Lung (tissue), 16 donors: ENCODE data around the gene TAF11L5. TPM values are rescaled to one million over a fixed set of nuclear protein-coding genes. Genes with fewer than 3 reads are reported as not detected.
"Not testable (repeated sequence)": the region's sequence is repeated elsewhere in the genome, so short reads cannot be mapped to it uniquely, and the experiment has no call there.

ENCODE experiments used
- ATAC-seq: fragments of 200-7000 bp; cut with Tn5 transposase; one replicate; pipeline ENCODE4 v1.9.1; 2020; ENCODE audit warnings: moderate number of reproducible peaks; ENCODE audit not compliant: insufficient read depth, low FRiP score
- DNase-seq, 3 donors: peaks; one replicate each; pipeline ENCODE4 v3.0.0-alpha.2; 2013 to 2017
- H3K27ac ChIP-seq, 2 donors: one replicate each; pipeline ENCODE4 v1.5.1; 2013; ENCODE audit warnings: mild to moderate bottlenecking in 2 of 2, moderate library complexity in 2 of 2, control low read depth in 1 of 2, inconsistent platforms in 1 of 2, low read depth in 1 of 2, low read length in 1 of 2
- H3K27me3 ChIP-seq, 3 donors: one replicate each; pipeline ENCODE4 v1.5.1; 2013; ENCODE audit warnings: low read length in 2 of 3; ENCODE audit not compliant: control insufficient read depth in 3 of 3, insufficient read depth in 3 of 3
- H3K36me3 ChIP-seq, 4 donors: one replicate each; pipeline ENCODE4 v1.5.1; 2013; ENCODE audit warnings: low read length in 4 of 4, mild to moderate bottlenecking in 1 of 4, moderate library complexity in 1 of 4; ENCODE audit not compliant: control insufficient read depth in 4 of 4, insufficient read depth in 4 of 4
- H3K4me1 ChIP-seq, 5 donors: one replicate each; pipeline ENCODE4 v1.5.1; 2013; ENCODE audit warnings: low read length in 5 of 5, mild to moderate bottlenecking in 2 of 5, moderate library complexity in 1 of 5; ENCODE audit not compliant: control insufficient read depth in 5 of 5, insufficient read depth in 5 of 5
- H3K4me3 ChIP-seq: one replicate; pipeline ENCODE4 v1.5.1; 2013; ENCODE audit warnings: mild to moderate bottlenecking, control low read depth, moderate library complexity
- H3K9ac ChIP-seq, 2 donors: one replicate each; pipeline ENCODE4 v1.5.1; 2013; ENCODE audit warnings: low read length in 2 of 2, control low read depth in 1 of 2; ENCODE audit not compliant: insufficient read depth in 1 of 2
- H3K9me3 ChIP-seq, 4 donors: one replicate each; pipeline ENCODE4 v1.5.1; 2013; ENCODE audit warnings: low read length in 3 of 4, mild to moderate bottlenecking in 1 of 4, moderate library complexity in 1 of 4; ENCODE audit not compliant: control insufficient read depth in 4 of 4, insufficient read depth in 3 of 4
- WGBS, 2 donors: extraction: QIAGEN DNeasy Blood & Tissue Kit; methylation state at CpG; one replicate each; pipeline ENCODE4 v1.1.7; 2013; 5-methylcytosine and 5-hydroxymethylcytosine counted together
- long read RNA-seq, 5 donors: transcript quantifications; one replicate each; lab custom pipeline, GENCODE V29; 2026
- polyA plus RNA-seq, 2 donors: library from polyadenylated mRNA; stranded (reverse); fragments of 200-250 nt; gene quantifications; one replicate each; pipeline ENCODE4 v1.2.1, GENCODE V29; 2013
- total RNA-seq, 2 donors: library from RNA; depleted of rRNA in 1 of 2; stranded (reverse); fragments of >200 nt in 1 of 2; gene quantifications; one replicate each; pipeline ENCODE4 v1.2.1, GENCODE V29; 2014 to 2021
- TF ChIP-seq, protein P1 (sequence below): IDR thresholded peaks from 2 replicates; pipeline ENCODE4 v1.5.1; 2012; ENCODE audit warnings: mild to moderate bottlenecking; ENCODE audit errors: control extremely low read depth, extremely low read depth
- donor health status: control.
- donor health status: control.
- donor health status: Bipolar disorder and iron deficiency.
- donor health status: healthy.
- donor health status: DM: yes; HTN: yes; CAD: no.

Gene TAF11L5
- total RNA-seq (not detected), polyA plus RNA-seq (not detected)
- long read RNA-seq, donor 1, result 0 reads
- long read RNA-seq, donor 2, result 0 reads
- long read RNA-seq, donor 3, result 0 reads
- long read RNA-seq, donor 4, result 0 reads
- long read RNA-seq, donor 5, result 0 reads

DNA sequence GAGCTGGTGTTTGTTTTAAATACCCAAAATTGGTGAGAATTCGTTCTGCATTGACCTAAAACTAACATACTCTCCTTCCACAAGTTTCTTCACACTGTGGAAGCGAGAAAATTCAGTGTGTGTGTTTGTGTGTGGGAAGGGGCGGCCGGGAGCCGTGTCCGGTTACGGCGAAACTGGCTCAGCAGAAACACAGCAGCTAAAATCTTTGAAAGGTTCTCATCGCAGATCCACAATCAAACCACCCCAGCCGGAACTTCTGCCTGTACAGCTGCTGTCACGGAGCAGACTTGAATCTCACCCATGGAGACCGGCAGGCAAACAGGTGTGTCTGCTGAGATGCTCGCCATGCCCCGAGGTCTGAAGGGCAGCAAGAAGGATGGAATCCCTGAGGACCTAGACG, at the start of gene TAF11L5:
TAF11L5 (plus strand) TSS at position 301 of the 400 bp plus-strand sequence.
- H3K9me3 ChIP-seq, H3K27ac ChIP-seq, H3K4me1 ChIP-seq, H3K27me3 ChIP-seq, H3K36me3 ChIP-seq, ATAC-seq, H3K4me3 ChIP-seq, DNase-seq, H3K9ac ChIP-seq: not testable (repeated sequence)
- no CpG with 5 or more reads among the region's 15 CpGs for WGBS, 2 donors

DNA sequence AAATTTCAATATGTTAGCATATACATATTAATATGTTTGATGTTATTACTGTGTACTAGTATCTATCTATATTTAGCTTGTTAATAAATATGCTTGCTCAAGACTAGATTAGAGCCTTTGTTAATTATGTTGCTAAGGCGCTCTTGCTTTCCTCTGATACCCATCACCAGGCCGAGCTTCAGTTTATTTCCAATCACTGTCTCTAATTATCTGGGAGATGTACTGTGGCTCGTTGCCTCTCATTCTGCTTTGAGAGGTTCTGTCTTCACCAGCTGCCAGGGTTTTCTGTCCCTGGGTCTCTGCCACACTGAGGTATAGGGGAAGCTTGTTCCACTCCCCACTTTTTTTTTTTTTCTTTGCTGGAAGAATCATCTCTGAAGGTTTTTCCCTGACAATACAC, 48.0 kb upstream of the TAF11L5 start:
- Histone ChIP-seq H3K4me1 (no peaks in the 10 kb centered on the region), H3K27ac (no peak overlapping the region), H3K27me3 (no peaks in the 10 kb centered on the region), H3K9ac (no peak overlapping the region), H3K4me3 (no peak overlapping the region), H3K36me3 (no peaks in the 10 kb centered on the region), H3K9me3 (no peaks in the 10 kb centered on the region)
- no peak for ATAC-seq
- TF ChIP-seq, protein P1, sequence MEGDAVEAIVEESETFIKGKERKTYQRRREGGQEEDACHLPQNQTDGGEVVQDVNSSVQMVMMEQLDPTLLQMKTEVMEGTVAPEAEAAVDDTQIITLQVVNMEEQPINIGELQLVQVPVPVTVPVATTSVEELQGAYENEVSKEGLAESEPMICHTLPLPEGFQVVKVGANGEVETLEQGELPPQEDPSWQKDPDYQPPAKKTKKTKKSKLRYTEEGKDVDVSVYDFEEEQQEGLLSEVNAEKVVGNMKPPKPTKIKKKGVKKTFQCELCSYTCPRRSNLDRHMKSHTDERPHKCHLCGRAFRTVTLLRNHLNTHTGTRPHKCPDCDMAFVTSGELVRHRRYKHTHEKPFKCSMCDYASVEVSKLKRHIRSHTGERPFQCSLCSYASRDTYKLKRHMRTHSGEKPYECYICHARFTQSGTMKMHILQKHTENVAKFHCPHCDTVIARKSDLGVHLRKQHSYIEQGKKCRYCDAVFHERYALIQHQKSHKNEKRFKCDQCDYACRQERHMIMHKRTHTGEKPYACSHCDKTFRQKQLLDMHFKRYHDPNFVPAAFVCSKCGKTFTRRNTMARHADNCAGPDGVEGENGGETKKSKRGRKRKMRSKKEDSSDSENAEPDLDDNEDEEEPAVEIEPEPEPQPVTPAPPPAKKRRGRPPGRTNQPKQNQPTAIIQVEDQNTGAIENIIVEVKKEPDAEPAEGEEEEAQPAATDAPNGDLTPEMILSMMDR, result no peak
- 73 to 94% methylated on average over 3 of the region's 3 CpGs for WGBS, 2 donors
- no peak for DNase-seq

DNA sequence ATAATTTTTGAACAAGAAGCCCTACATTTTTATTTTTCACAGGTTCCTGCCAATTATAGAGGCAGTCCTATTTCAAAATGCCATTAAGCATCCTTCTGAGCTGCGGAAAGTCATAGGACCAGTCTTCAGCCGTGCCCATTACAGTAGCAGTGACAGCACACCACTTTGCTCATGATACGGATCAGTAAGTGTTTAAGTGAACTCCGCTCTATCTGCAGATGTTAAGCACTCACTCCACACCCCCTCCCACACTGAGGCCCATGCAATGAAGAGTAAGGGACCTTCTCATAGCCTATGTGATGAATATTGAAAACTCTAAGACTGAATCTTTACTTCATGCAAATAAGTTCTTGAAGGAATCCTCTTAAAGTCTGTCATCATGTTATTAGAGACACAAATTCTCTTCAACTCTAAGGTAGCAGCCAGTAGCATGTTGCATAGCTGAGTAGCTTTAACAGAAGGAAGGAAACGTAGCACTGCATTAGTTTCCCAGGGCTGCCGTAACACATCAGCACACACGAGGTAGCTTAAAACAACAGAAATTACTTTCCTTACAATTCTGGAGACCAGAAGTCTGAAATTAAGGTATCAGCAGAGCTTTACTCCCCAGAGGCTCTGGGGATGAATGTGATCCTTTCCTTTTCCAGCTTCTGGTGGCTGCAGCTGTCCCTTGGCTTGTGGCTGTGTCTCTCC, 47.3 kb upstream of the TAF11L5 start:
- TF ChIP-seq, protein P1, result no peak
- no peak overlapping the region for H3K27ac ChIP-seq
- no peak for ATAC-seq
- 70 to 83% methylated on average over 7 of the region's 7 CpGs for WGBS, 2 donors
- no peak overlapping the region for H3K4me3 ChIP-seq
- H3K4me1 ChIP-seq, result no peaks in the 10 kb centered on the region
- no peaks in the 10 kb centered on the region for H3K9me3 ChIP-seq
- no peaks in the 10 kb centered on the region for H3K27me3 ChIP-seq
- H3K9ac ChIP-seq, result no peak overlapping the region
- no peak for DNase-seq
- H3K36me3 ChIP-seq, result no peaks in the 10 kb centered on the region

DNA sequence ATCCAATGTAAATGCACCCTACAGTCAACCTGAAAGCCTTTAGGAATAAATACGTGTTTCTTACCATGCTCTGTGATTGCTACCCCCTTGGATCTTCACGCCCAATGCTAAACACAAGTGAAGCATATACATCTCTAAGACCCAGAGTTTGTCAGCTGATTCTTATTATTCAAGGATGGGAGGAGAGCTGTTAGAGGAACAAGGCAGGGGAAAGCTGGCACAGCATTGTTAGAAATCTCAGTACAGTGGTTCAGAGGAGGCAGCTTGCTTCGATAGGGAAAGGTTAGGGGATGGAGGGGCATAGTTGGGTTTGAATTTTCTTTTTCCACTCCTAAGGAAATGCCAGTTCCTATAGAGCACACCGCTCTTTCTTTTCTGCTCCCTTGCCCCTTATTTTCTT, 43.7 kb upstream of the TAF11L5 start:
- TF ChIP-seq, protein P1, result no peak
- H3K9ac ChIP-seq, result no peak overlapping the region
- 74 to 86% methylated on average over 4 of the region's 4 CpGs for WGBS, 2 donors
- H3K27ac ChIP-seq, result no peak overlapping the region
- no peaks in the 10 kb centered on the region for H3K36me3 ChIP-seq
- no peaks in the 10 kb centered on the region for H3K27me3 ChIP-seq
- DNase-seq, result no peak
- ATAC-seq, result no peak
- H3K9me3 ChIP-seq, result no peaks in the 10 kb centered on the region
- no peak overlapping the region for H3K4me3 ChIP-seq
- no peaks in the 10 kb centered on the region for H3K4me1 ChIP-seq
